Naive thymus-derived CD4-positive, alpha-beta T cell (primary cell): ENCODE data around the gene SPATA6L. TPM values are rescaled to one million over a fixed set of nuclear protein-coding genes. Genes with fewer than 3 reads are reported as not detected.
A peak's percentile ranks its signal among the peaks of the same experiment; 100 is the strongest.

ENCODE experiments used
- ATAC-seq: fragments of 150-1000 bp; cut with Tn5 transposase; 2 replicates; pipeline ENCODE4 v1.10.0; 2021; ENCODE audit warnings: mild to moderate bottlenecking, moderate library complexity
- CTCF ChIA-PET: fragments of 350-600 bp; sonication (Branson Sonifier 250); formaldehyde crosslinking; loops from one replicate; lab custom pipeline; 2021; ENCODE audit warnings: antibody characterized with exemption; lab: Charles Lee
- POLR2A ChIA-PET: fragments of 350-600 bp; sonication (Branson Sonifier 250); formaldehyde crosslinking; loops from one replicate; lab custom pipeline; 2021; ENCODE audit warnings: antibody characterized with exemption, inconsistent platforms; lab: Charles Lee
- DNase-seq, 9 donors: peaks; one replicate each; pipeline versions ENCODE4 v3.0.0 to v3.0.0-alpha.2; 2020 to 2022; ENCODE audit warnings: mixed read lengths in 1 of 9
- H3K27ac ChIP-seq: one replicate; pipeline ENCODE4 v1.7.0; 2013; ENCODE audit warnings: mild to moderate bottlenecking, low read depth, low read length, moderate library complexity
- H3K27me3 ChIP-seq, 2 donors: one replicate each; pipeline ENCODE4 v1.7.0; 2013; ENCODE audit warnings: low read length in 2 of 2, mild to moderate bottlenecking in 2 of 2, moderate library complexity in 2 of 2; ENCODE audit not compliant: control insufficient read depth in 2 of 2, insufficient read depth in 2 of 2
- H3K36me3 ChIP-seq, 3 experiments: 1 replicate in 2 of 3; 2 replicates in 1 of 3; pipeline ENCODE4 v1.7.0; 2013; ENCODE audit warnings: low read length in 3 of 3, mild to moderate bottlenecking in 3 of 3, moderate library complexity in 1 of 3; ENCODE audit not compliant: insufficient read depth in 3 of 3, control insufficient read depth in 2 of 3
- H3K4me1 ChIP-seq, 2 donors: one replicate each; pipeline ENCODE4 v1.7.0; 2013; ENCODE audit warnings: low read length in 2 of 2, mild to moderate bottlenecking in 2 of 2, moderate library complexity in 1 of 2; ENCODE audit not compliant: control insufficient read depth in 2 of 2, insufficient read depth in 2 of 2
- H3K4me3 ChIP-seq: 2 replicates; pipeline ENCODE4 v1.7.0; 2013; ENCODE audit warnings: mild to moderate bottlenecking, low read length
- H3K9me3 ChIP-seq, 3 experiments: 1 replicate in 2 of 3; 2 replicates in 1 of 3; pipeline ENCODE4 v1.7.0; 2013; ENCODE audit warnings: low read length in 3 of 3; ENCODE audit not compliant: control insufficient read depth in 2 of 3
- H3K27ac Mint-ChIP-seq, 9 donors: one replicate each; pipeline ENCODE4 v1.8.0; 2020 to 2022; ENCODE audit warnings: mixed read lengths in 9 of 9, mild to moderate bottlenecking in 8 of 9, moderate library complexity in 5 of 9, inconsistent platforms in 2 of 9
- H3K27me3 Mint-ChIP-seq, 5 donors: one replicate each; pipeline ENCODE4 v1.8.0; 2021 to 2022; ENCODE audit warnings: mixed read lengths in 5 of 5, mild to moderate bottlenecking in 1 of 5
- H3K36me3 Mint-ChIP-seq, 5 donors: one replicate each; pipeline ENCODE4 v1.8.0; 2020 to 2022; ENCODE audit warnings: mixed read lengths in 5 of 5, mild to moderate bottlenecking in 3 of 5, inconsistent platforms in 1 of 5
- H3K4me1 Mint-ChIP-seq, 7 donors: one replicate each; pipeline ENCODE4 v1.8.0; 2020 to 2022; ENCODE audit warnings: mixed read lengths in 7 of 7, mild to moderate bottlenecking in 3 of 7, inconsistent platforms in 1 of 7
- H3K4me3 Mint-ChIP-seq, 10 donors: one replicate each; pipeline ENCODE4 v1.8.0; 2020 to 2022; ENCODE audit warnings: mild to moderate bottlenecking in 10 of 10, mixed read lengths in 10 of 10, moderate library complexity in 6 of 10, inconsistent platforms in 2 of 10
- H3K9me3 Mint-ChIP-seq, 11 donors: one replicate each; pipeline ENCODE4 v1.8.0; 2020 to 2022; ENCODE audit warnings: mixed read lengths in 11 of 11, mild to moderate bottlenecking in 4 of 11, inconsistent platforms in 1 of 11, moderate library complexity in 1 of 11
- intact Hi-C, 2 donors: fragments of 100-400 bp; cut with micrococcal nuclease; formaldehyde crosslinking; loops; one replicate each; pipeline ENCODE4 v1.15.1; 2023
- polyA plus RNA-seq, 2 donors: library from polyadenylated mRNA; unstranded; fragments of 300-500 nt; fragmentation: Illumina TruSeq; gene quantifications; one replicate each; pipeline ENCODE4 v1.2.3, GENCODE V29; 2021
- total RNA-seq, 6 experiments: library from RNA in 5 of 6; stranded (reverse) in 5 of 6; gene quantifications; 1 replicate in 5 of 6; 2 replicates in 1 of 6; pipeline ENCODE4 v1.2.3 and lab custom pipeline; 2021 to 2026

SPATA6L gene
- total and polyA plus RNA-seq, 7 experiments from 2014 or later, result 0.40 to 9.2 (median 4.1) TPM

- peak overlapping the region; percentile 58 to 99 (median 97) for H3K27ac Mint-ChIP-seq
- peaks cover 30 to 53% of the 10 kb centered on the region in 2 donors for H3K4me1 ChIP-seq
- ChIA-PET POLR2A (interaction anchor here (0.6 to 2.3 kb wide), 12 partner anchors 10 to 1070 kb away, joined by 3 to 10 read pairs (median 4); partner anchors contain the start of genes CDC37L1 and SPATA6L), CTCF (interaction anchor here (1.0 to 1.4 kb wide), 4 partner anchors 23 to 86 kb away, joined by 4 to 7 read pairs (median 4); no protein-coding TSS in a partner anchor)
- intact Hi-C loops, result loop anchor here in 1 of 2 donors (1.0 to 5.0 kb wide), 11 partner anchors 24 to 1072 kb away; partner anchors contain the start of genes AK3, CDC37L1, JAK2 and RCL1
- H3K4me1 Mint-ChIP-seq, result peaks cover 32 to 76% (median 60%) of the 10 kb centered on the region in 7 donors
- no peaks in the 10 kb centered on the region for H3K27me3 ChIP-seq
- DNase-seq, result peak in 7 of 9 donors; percentile 81 to 94 (median 91)
- peak overlapping the region; percentile 29 to 80 (median 68) for H3K4me3 Mint-ChIP-seq
- H3K27me3 Mint-ChIP-seq, result peaks cover 0 to 5% (median 0%) of the 10 kb centered on the region in 5 donors
- no peaks in the 10 kb centered on the region for H3K36me3 ChIP-seq
- H3K4me3 ChIP-seq, result peak overlapping the region; percentile 13
- H3K36me3 Mint-ChIP-seq, result peaks cover 2 to 24% (median 7%) of the 10 kb centered on the region in 5 donors
- peaks cover 0 to 11% (median 2%) of the 10 kb centered on the region in 11 donors for H3K9me3 Mint-ChIP-seq
- H3K9me3 ChIP-seq, result no peaks in the 10 kb centered on the region
- peak; percentile 95 for ATAC-seq
- H3K27ac ChIP-seq, result peak overlapping the region; percentile 74
Observed at GRCh38 chr9:4596165-4596922, 69.9 kb downstream of the SPATA6L start.

GRCh38 chr9:4594994-4595393 lies 71.3 kb downstream of the SPATA6L start:
- peaks cover 24 to 63% (median 50%) of the 10 kb centered on the region in 7 donors for H3K4me1 Mint-ChIP-seq
- H3K9me3 Mint-ChIP-seq, result peaks cover 0 to 6% (median 0%) of the 10 kb centered on the region in 11 donors
- Histone ChIP-seq H3K36me3 (no peaks in the 10 kb centered on the region), H3K27ac (peak overlapping the region; percentile 74), H3K27me3 (no peaks in the 10 kb centered on the region), H3K4me3 (no peak overlapping the region), H3K9me3 (no peaks in the 10 kb centered on the region), H3K4me1 (peaks cover 27 to 42% of the 10 kb centered on the region in 2 donors)
- DNase-seq (no peak), ATAC-seq (no peak)
- peaks cover 0 to 19% (median 6%) of the 10 kb centered on the region in 5 donors for H3K36me3 Mint-ChIP-seq
- peak overlapping the region in 8 of 9 donors; percentile 93 to 99 (median 98) for H3K27ac Mint-ChIP-seq
- POLR2A ChIA-PET, result interaction anchor here (2.1 to 2.2 kb wide), 2 partner anchors 12 to 71 kb away, joined by 7 to 10 read pairs; partner anchors contain the start of gene SPATA6L
- peaks cover 0 to 5% (median 0%) of the 10 kb centered on the region in 5 donors for H3K27me3 Mint-ChIP-seq
- intact Hi-C loops, result loop anchor here in 1 of 2 donors (5.0 kb wide), 2 partner anchors 103 to 213 kb away; partner anchors contain the start of gene SLC1A1
- CTCF ChIA-PET, result interaction anchor here (0.6 kb wide), 1 partner anchor 277 kb away, joined by 3 read pairs; no protein-coding TSS in a partner anchor
- H3K4me3 Mint-ChIP-seq, result peak overlapping the region in 5 of 10 donors; percentile 11 to 69 (median 40)

GRCh38 chr9:4594545-4594944 lies 71.7 kb downstream of the SPATA6L start:
- CTCF ChIA-PET, result interaction anchor here (0.6 kb wide), 1 partner anchor 276 kb away, joined by 3 read pairs; no protein-coding TSS in a partner anchor
- ATAC-seq (no peak), DNase-seq (no peak)
- POLR2A ChIA-PET, result interaction anchor here (1.3 to 2.2 kb wide), 3 partner anchors 11 to 71 kb away, joined by 4 to 10 read pairs (median 7); partner anchors contain the start of gene SPATA6L
- peaks cover 0 to 6% (median 0%) of the 10 kb centered on the region in 11 donors for H3K9me3 Mint-ChIP-seq
- peaks cover 21 to 58% (median 46%) of the 10 kb centered on the region in 7 donors for H3K4me1 Mint-ChIP-seq
- Histone ChIP-seq H3K27ac (no peak overlapping the region), H3K36me3 (no peaks in the 10 kb centered on the region), H3K27me3 (no peaks in the 10 kb centered on the region), H3K4me3 (no peak overlapping the region), H3K9me3 (no peaks in the 10 kb centered on the region), H3K4me1 (peaks cover 23 to 37% of the 10 kb centered on the region in 2 donors)
- intact Hi-C loops, result no loop called here
- H3K4me3 Mint-ChIP-seq, result peak overlapping the region in 2 of 10 donors; percentile 40 to 69
- H3K36me3 Mint-ChIP-seq, result peaks cover 0 to 15% (median 5%) of the 10 kb centered on the region in 5 donors
- peaks cover 0 to 5% (median 0%) of the 10 kb centered on the region in 5 donors for H3K27me3 Mint-ChIP-seq
- H3K27ac Mint-ChIP-seq, result peak overlapping the region in 8 of 9 donors; percentile 93 to 99 (median 98)

GRCh38 chr9:4592886-4593285 lies 73.4 kb downstream of the SPATA6L start:
- CTCF ChIA-PET, result interaction anchor here (1.2 kb wide), 1 partner anchor 20 kb away, joined by 3 read pairs; no protein-coding TSS in a partner anchor

GRCh38 chr9:4592295-4592694 lies 74.0 kb downstream of the SPATA6L start:
- H3K36me3 ChIP-seq, result no peaks in the 10 kb centered on the region
- Mint-ChIP-seq H3K27me3 (peaks cover 0 to 7% (median 0%) of the 10 kb centered on the region in 5 donors), H3K9me3 (peaks cover 0 to 6% (median 0%) of the 10 kb centered on the region in 11 donors), H3K4me3 (no peak overlapping the region), H3K4me1 (peaks cover 20 to 43% (median 35%) of the 10 kb centered on the region in 7 donors), H3K27ac (peak overlapping the region in 2 of 9 donors; percentile 0 to 7), H3K36me3 (peaks cover 0 to 20% (median 5%) of the 10 kb centered on the region in 5 donors)
- H3K4me3 ChIP-seq, result no peak overlapping the region
- peaks cover 19 to 26% of the 10 kb centered on the region in 2 donors for H3K4me1 ChIP-seq
- CTCF ChIA-PET, result no interaction called here
- ATAC-seq (no peak), DNase-seq (no peak)
- no peaks in the 10 kb centered on the region for H3K9me3 ChIP-seq
- H3K27ac ChIP-seq, result no peak overlapping the region
- H3K27me3 ChIP-seq, result no peaks in the 10 kb centered on the region
- POLR2A ChIA-PET, result interaction anchor here (0.6 to 1.3 kb wide), 2 partner anchors 19 to 23 kb away, joined by 3 to 8 read pairs; no protein-coding TSS in a partner anchor
- intact Hi-C loops, result no loop called here

More at GRCh38 chr9:4592886-4593285, 73.4 kb downstream of the SPATA6L start:
- Histone ChIP-seq H3K27me3 (no peaks in the 10 kb centered on the region), H3K27ac (no peak overlapping the region), H3K9me3 (no peaks in the 10 kb centered on the region), H3K36me3 (no peaks in the 10 kb centered on the region), H3K4me1 (peaks cover 23 to 32% of the 10 kb centered on the region in 2 donors), H3K4me3 (no peak overlapping the region)
- ATAC-seq, result no peak
- H3K27me3 Mint-ChIP-seq, result peaks cover 0 to 5% (median 0%) of the 10 kb centered on the region in 5 donors
- H3K4me3 Mint-ChIP-seq, result no peak overlapping the region
- peak overlapping the region in 3 of 9 donors; percentile 7 to 83 (median 46) for H3K27ac Mint-ChIP-seq
- POLR2A ChIA-PET, result interaction anchor here (0.6 to 1.3 kb wide), 2 partner anchors 20 to 22 kb away, joined by 3 to 8 read pairs; no protein-coding TSS in a partner anchor
- H3K36me3 Mint-ChIP-seq, result peaks cover 0 to 20% (median 5%) of the 10 kb centered on the region in 5 donors
- peaks cover 0 to 6% (median 0%) of the 10 kb centered on the region in 11 donors for H3K9me3 Mint-ChIP-seq
- no peak for DNase-seq
- intact Hi-C loops, result no loop called here
- peaks cover 21 to 49% (median 41%) of the 10 kb centered on the region in 7 donors for H3K4me1 Mint-ChIP-seq

GRCh38 chr9:4591123-4591500 lies 75.2 kb downstream of the SPATA6L start:
- no peaks in the 10 kb centered on the region for H3K9me3 ChIP-seq
- H3K27ac ChIP-seq, result no peak overlapping the region
- ChIA-PET POLR2A (interaction anchor here (0.6 to 1.5 kb wide), 2 partner anchors 18 to 181 kb away, joined by 4 to 5 read pairs; no protein-coding TSS in a partner anchor), CTCF (no interaction called here)
- peaks cover 0 to 6% (median 0%) of the 10 kb centered on the region in 11 donors for H3K9me3 Mint-ChIP-seq
- H3K4me1 Mint-ChIP-seq, result peaks cover 11 to 32% (median 26%) of the 10 kb centered on the region in 7 donors
- no peaks in the 10 kb centered on the region for H3K36me3 ChIP-seq
- H3K27ac Mint-ChIP-seq, result peak overlapping the region in 2 of 9 donors; percentile 8 to 30
- H3K36me3 Mint-ChIP-seq, result peaks cover 0 to 20% (median 5%) of the 10 kb centered on the region in 5 donors
- no peaks in the 10 kb centered on the region for H3K27me3 ChIP-seq
- intact Hi-C loops, result no loop called here
- no peak overlapping the region for H3K4me3 ChIP-seq
- DNase-seq (no peak), ATAC-seq (no peak)
- peaks cover 9 to 17% of the 10 kb centered on the region in 2 donors for H3K4me1 ChIP-seq
- no peak overlapping the region for H3K4me3 Mint-ChIP-seq
- H3K27me3 Mint-ChIP-seq, result peaks cover 0 to 8% (median 0%) of the 10 kb centered on the region in 5 donors
